Endodermal cell (in vitro differentiated cells): ENCODE results near the gene C3orf20. TPM values are rescaled to one million over a fixed set of nuclear protein-coding genes. Genes with fewer than 3 reads are reported as not detected.

Experiments used
- DNase-seq: peaks from one replicate; pipeline ENCODE4 v3.0.0-alpha.2; 2017
- H3K27ac ChIP-seq: 2 replicates; pipeline ENCODE4 v1.5.1; 2013; ENCODE audit warnings: mild to moderate bottlenecking, low read depth, low read length, moderate library complexity
- H3K27me3 ChIP-seq: 2 replicates; pipeline ENCODE4 v1.6.1; 2013; ENCODE audit warnings: mild to moderate bottlenecking, low read length, moderate library complexity; ENCODE audit not compliant: insufficient read depth, control insufficient read depth, poor library complexity, severe bottlenecking
- H3K36me3 ChIP-seq: 2 replicates; pipeline ENCODE4 v1.7.0; 2013; ENCODE audit warnings: mild to moderate bottlenecking, low read length, moderate library complexity; ENCODE audit not compliant: control insufficient read depth, insufficient read depth
- H3K4me1 ChIP-seq: one replicate; pipeline ENCODE4 v1.7.0; 2013; ENCODE audit warnings: low read length; ENCODE audit not compliant: control insufficient read depth, insufficient read depth
- H3K4me3 ChIP-seq: 2 replicates; pipeline ENCODE4 v1.5.1; 2013; ENCODE audit warnings: mild to moderate bottlenecking, low read length, moderate library complexity
- H3K9ac ChIP-seq: 2 replicates; pipeline ENCODE4 v1.6.1; 2013; ENCODE audit warnings: mild to moderate bottlenecking, low read length, moderate library complexity; ENCODE audit not compliant: poor library complexity, severe bottlenecking; ENCODE audit errors: extremely low read depth
- H3K9me3 ChIP-seq: 2 replicates; pipeline ENCODE4 v1.6.1; 2013; ENCODE audit warnings: mild to moderate bottlenecking, low read length, moderate library complexity; ENCODE audit not compliant: control insufficient read depth
- H3K27ac Mint-ChIP-seq: 2 replicates; pipeline ENCODE4 v1.8.0; 2020; ENCODE audit warnings: mixed read lengths
- H3K27me3 Mint-ChIP-seq: 2 replicates; pipeline ENCODE4 v1.8.0; 2021; ENCODE audit warnings: mild to moderate bottlenecking, mixed read lengths; ENCODE audit not compliant: insufficient read depth
- H3K36me3 Mint-ChIP-seq: 2 replicates; pipeline ENCODE4 v1.8.0; 2020; ENCODE audit warnings: low read depth, mixed read lengths
- H3K4me1 Mint-ChIP-seq: 2 replicates; pipeline ENCODE4 v1.8.0; 2020; ENCODE audit warnings: mixed read lengths
- H3K4me3 Mint-ChIP-seq: 2 replicates; pipeline ENCODE4 v1.8.0; 2020; ENCODE audit warnings: mild to moderate bottlenecking, moderate library complexity, mixed read lengths
- H3K9me3 Mint-ChIP-seq: 2 replicates; pipeline ENCODE4 v1.8.0; 2020; ENCODE audit warnings: mild to moderate bottlenecking, mixed read lengths
- CTCF ChIP-seq: fragments of 200-600 bp; sonication (generic); conservative IDR thresholded peaks from 2 replicates; pipeline ENCODE4 v1.5.0; 2021; ENCODE audit warnings: antibody characterized with exemption, mild to moderate bottlenecking
- WGBS, 2 experiments: methylation state at CpG; one replicate each; pipeline versions ENCODE4 v1.1.5 to v1.1.7; 2013; ENCODE audit warnings: missing lambda C conversion rate in 2 of 2, mixed read lengths in 1 of 2; ENCODE audit not compliant: insufficient coverage in 1 of 2, insufficient read length in 1 of 2; 5-methylcytosine and 5-hydroxymethylcytosine counted together
- total RNA-seq, 2 donors: library from RNA; stranded (reverse); fragmentation: NEBNext Ultra II Directional in 1 of 2; extraction: Animal tissue kit (Norgen Biotek cat#: 25700) in 1 of 2; gene quantifications; 2 replicates in 1 of 2; 3 replicates in 1 of 2; pipeline ENCODE4 v1.2.1, GENCODE V29; 2021

C3orf20 gene
- total RNA-seq, 2 donors from 2014 or later, result not detected

GRCh38 chr3:14761866-14762265 lies 86.9 kb downstream of the C3orf20 start:
- Mint-ChIP-seq H3K27me3 (no peaks in the 10 kb centered on the region), H3K27ac (no peak overlapping the region), H3K36me3 (no peaks in the 10 kb centered on the region), H3K4me3 (no peak overlapping the region), H3K9me3 (no peaks in the 10 kb centered on the region), H3K4me1 (no peaks in the 10 kb centered on the region)
- no peak for TF ChIP-seq CTCF
- no peak overlapping the region for H3K27ac ChIP-seq
- H3K9ac ChIP-seq, result no peak overlapping the region
- no peaks in the 10 kb centered on the region for H3K27me3 ChIP-seq
- no peaks in the 10 kb centered on the region for H3K4me1 ChIP-seq
- 95 to 100% methylated on average over 2 of the region's 2 CpGs for WGBS, 2 experiments
- H3K36me3 ChIP-seq, result no peaks in the 10 kb centered on the region
- H3K4me3 ChIP-seq, result no peak overlapping the region
- no peaks in the 10 kb centered on the region for H3K9me3 ChIP-seq
- DNase-seq, result no peak

GRCh38 chr3:14762701-14763100 lies 87.8 kb downstream of the C3orf20 start:
- Histone ChIP-seq H3K9ac (no peak overlapping the region), H3K27me3 (no peaks in the 10 kb centered on the region), H3K36me3 (no peaks in the 10 kb centered on the region), H3K9me3 (no peaks in the 10 kb centered on the region), H3K4me1 (no peaks in the 10 kb centered on the region), H3K27ac (no peak overlapping the region), H3K4me3 (no peak overlapping the region)
- no peak overlapping the region for H3K4me3 Mint-ChIP-seq
- H3K9me3 Mint-ChIP-seq, result no peaks in the 10 kb centered on the region
- no peak for DNase-seq
- no peaks in the 10 kb centered on the region for H3K36me3 Mint-ChIP-seq
- no peaks in the 10 kb centered on the region for H3K27me3 Mint-ChIP-seq
- 86 to 88% methylated on average over 1 to 3 of the region's 3 CpGs for WGBS, 2 experiments
- H3K4me1 Mint-ChIP-seq, result no peaks in the 10 kb centered on the region
- no peak overlapping the region for H3K27ac Mint-ChIP-seq
- TF ChIP-seq CTCF, result no peak

DNA sequence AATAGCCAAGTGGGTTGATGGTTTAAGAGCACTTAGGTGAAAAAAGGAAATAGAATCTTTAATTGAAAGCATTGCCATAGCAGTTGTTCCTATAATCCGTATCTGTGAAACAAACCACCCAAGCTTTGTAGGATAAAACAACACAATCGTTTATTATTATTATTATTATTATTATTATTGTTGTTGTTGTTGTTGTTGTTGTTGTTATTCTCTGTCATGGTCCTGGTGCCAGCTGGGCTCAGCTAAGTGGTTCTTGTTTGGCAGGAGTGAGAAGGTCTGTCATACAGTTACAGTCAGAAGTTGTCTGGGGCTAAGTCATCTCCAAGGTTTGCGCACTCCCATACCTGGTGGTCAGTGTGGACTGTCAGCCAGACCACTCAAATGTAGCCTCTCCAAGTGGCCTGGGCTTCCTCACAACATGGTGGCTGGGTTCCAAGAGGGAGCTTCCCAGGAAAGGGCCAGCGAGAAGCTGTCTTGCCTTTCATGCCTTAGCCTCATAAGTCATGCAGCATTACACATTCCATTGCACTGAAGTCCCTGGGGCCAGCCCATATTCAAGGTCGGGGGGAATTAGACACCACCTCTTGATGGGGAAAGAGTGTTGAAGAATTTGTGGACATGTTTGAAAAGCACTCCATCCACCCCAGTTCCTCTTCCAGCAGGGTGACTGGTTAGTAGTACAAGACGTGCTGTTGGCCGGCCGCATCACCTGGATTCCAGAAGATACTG lies 89.6 kb downstream of the C3orf20 start:
- no peak overlapping the region for H3K27ac ChIP-seq
- DNase-seq, result no peak
- H3K4me3 ChIP-seq, result no peak overlapping the region
- 85 to 93% methylated on average over 1 to 6 of the region's 8 CpGs for WGBS, 2 experiments
- H3K36me3 ChIP-seq, result no peaks in the 10 kb centered on the region
- Mint-ChIP-seq H3K4me1 (no peaks in the 10 kb centered on the region), H3K27ac (no peak overlapping the region), H3K36me3 (no peaks in the 10 kb centered on the region), H3K27me3 (no peaks in the 10 kb centered on the region), H3K4me3 (no peak overlapping the region), H3K9me3 (no peaks in the 10 kb centered on the region)
- no peaks in the 10 kb centered on the region for H3K4me1 ChIP-seq
- H3K9me3 ChIP-seq, result no peaks in the 10 kb centered on the region
- no peak for TF ChIP-seq CTCF
- H3K9ac ChIP-seq, result no peak overlapping the region
- no peaks in the 10 kb centered on the region for H3K27me3 ChIP-seq
